H1 (cell line): ENCODE results near the gene MYPOP. TPM values are rescaled to one million over a fixed set of nuclear protein-coding genes. Genes with fewer than 3 reads are reported as not detected.

Experiments
- CTBP2 ChIP-seq: IDR thresholded peaks from 2 replicates; pipeline ENCODE4 v1.7.0; 2011; ENCODE audit warnings: borderline replicate concordance, mild to moderate bottlenecking, moderate library complexity, mixed read lengths, low read length; ENCODE audit not compliant: insufficient read depth, insufficient read length
- EP300 ChIP-seq, 2 experiments: IDR thresholded peaks; 1 replicate in 1 of 2; 2 replicates in 1 of 2; pipeline ENCODE4 v1.6.1; 2011 to 2012; ENCODE audit warnings: low read depth in 2 of 2, low read length in 2 of 2, mild to moderate bottlenecking in 2 of 2, borderline replicate concordance in 1 of 2, inconsistent platforms in 1 of 2, moderate library complexity in 1 of 2
- EZH2 ChIP-seq: fragments of 200-600 bp; sonication (generic); IDR thresholded peaks from 2 replicates; pipeline ENCODE4 v1.7.1; 2012; ENCODE audit warnings: low read depth, mild to moderate bottlenecking, moderate library complexity, low read length, inconsistent platforms; ENCODE audit not compliant: severe bottlenecking
- KDM5A ChIP-seq: fragments of 200-600 bp; IDR thresholded peaks from 2 replicates; pipeline ENCODE4 v1.7.1; 2012; ENCODE audit warnings: mild to moderate bottlenecking, low read length, inconsistent platforms, mixed read lengths
- RBBP5 ChIP-seq: IDR thresholded peaks from 2 replicates; pipeline ENCODE4 v1.7.1; 2012; ENCODE audit warnings: low read depth, mild to moderate bottlenecking, inconsistent platforms, low read length, moderate library complexity, borderline replicate concordance
- TEAD4 ChIP-seq: IDR thresholded peaks from 2 replicates; pipeline ENCODE4 v1.6.1; 2012; ENCODE audit warnings: low read depth, low read length, inconsistent platforms, mixed read lengths
- polyA plus RNA-seq, 7 experiments: library from polyadenylated mRNA; depleted of rRNA in 3 of 7; stranded (reverse) in 5 of 7; unstranded in 2 of 7; fragments of >200 nt in 5 of 7; fragments of 200-250 nt in 2 of 7; gene quantifications; 1 replicate in 5 of 7; 2 replicates in 1 of 7; 4 replicates in 1 of 7; pipeline versions ENCODE4 v1.2.1 to v1.2.3, GENCODE V29; 2011 to 2013; ENCODE audit warnings: missing spikeins in 2 of 7, mixed read lengths in 2 of 7
- total RNA-seq: library from RNA; stranded (reverse); fragmentation: NEBNext Ultra II Directional; extraction: Animal tissue kit (Norgen Biotek cat#: 25700); gene quantifications from 2 replicates; pipeline ENCODE4 v1.2.1, GENCODE V29; 2021

The MYPOP gene
- total and polyA plus RNA-seq, 2 of the 8 experiments (the other 6 are each of a cell fraction or from before 2014, with no cell fraction given), result 3.2 to 11.1 TPM

- no peak for TF ChIP-seq CTBP2
- TF ChIP-seq EP300 (IDR thresholded peaks at IDR 0.05; ENCODE audit: borderline replicate concordance in 1 of 2, low read depth in 2 of 2, low read length in 2 of 2), result no peak
- TF ChIP-seq TEAD4, result no peak
- TF ChIP-seq EZH2, result no peak
- TF ChIP-seq KDM5A, result no peak
- TF ChIP-seq RBBP5, result no peak
Observed at GRCh38 chr19:45899253-45899652, 3.2 kb downstream of the MYPOP start (continued).
